Measurements from ENCODE around the gene ACSM2A.
"Not testable (repeated sequence)": the region's sequence is repeated elsewhere in the genome, so short reads cannot be mapped to it uniquely, and the experiment has no call there.

GRCh38 chr16:20453633-20454032, 2.3 kb downstream of the ACSM2A start:
- not testable (repeated sequence) for TF ChIP-seq ZSCAN20 (CRISPR knock-in tag; IDR thresholded peaks at IDR 0.05); MYC (IDR thresholded peaks at IDR 0.05; ENCODE audit: borderline replicate concordance, low read length); BCL3 (IDR thresholded peaks at IDR 0.05); RNF2 (IDR thresholded peaks at IDR 0.05; ENCODE audit: borderline replicate concordance, low read depth); TP53 (CRISPR knock-in tag; IDR thresholded peaks at IDR 0.05); REST (IDR thresholded peaks at IDR 0.05); CEBPB (IDR thresholded peaks at IDR 0.05)
